Measurements from ENCODE around the gene SLC25A41.
"Not testable (repeated sequence)": the region's sequence is repeated elsewhere in the genome, so short reads cannot be mapped to it uniquely, and the experiment has no call there.

Gene SLC25A41

DNA sequence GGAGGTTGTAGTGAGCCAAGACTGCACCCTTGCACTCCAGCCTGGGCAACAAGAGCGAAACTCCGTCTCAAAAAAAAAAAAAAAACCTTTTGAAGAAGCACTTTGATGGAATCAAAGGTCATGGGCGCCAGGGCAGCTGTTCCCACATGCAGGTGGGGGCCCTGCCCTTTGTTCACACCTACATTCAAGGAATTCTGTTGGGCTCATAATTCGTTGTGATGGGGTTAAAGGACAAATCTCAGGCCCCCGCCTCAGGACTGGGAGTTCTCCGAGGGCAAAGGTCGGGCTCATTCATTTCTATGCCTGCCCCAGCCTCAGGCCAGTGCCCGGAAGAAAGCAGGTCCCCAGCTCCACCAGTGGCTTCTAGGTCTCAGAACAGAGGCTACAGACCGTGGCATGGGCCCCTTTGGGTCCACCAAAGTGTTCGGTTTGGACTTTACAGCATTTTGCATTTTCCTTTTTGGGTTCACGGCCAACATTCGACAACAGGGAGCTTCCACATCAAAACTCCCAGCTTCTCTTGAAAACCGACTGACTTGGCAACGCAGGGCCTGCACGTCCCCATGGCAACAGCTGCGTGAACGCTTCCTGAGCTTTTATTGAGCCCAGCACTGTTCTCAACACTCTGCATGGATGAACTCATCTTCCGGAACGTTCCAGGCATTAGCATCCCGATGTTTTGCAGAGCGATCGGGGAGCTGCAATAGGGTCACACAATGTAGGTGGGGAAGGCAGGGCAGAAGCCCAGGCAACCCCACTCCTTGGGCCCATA, 30.5 kb downstream of the SLC25A41 start:
- DNase-seq: peak; percentile 66

DNA sequence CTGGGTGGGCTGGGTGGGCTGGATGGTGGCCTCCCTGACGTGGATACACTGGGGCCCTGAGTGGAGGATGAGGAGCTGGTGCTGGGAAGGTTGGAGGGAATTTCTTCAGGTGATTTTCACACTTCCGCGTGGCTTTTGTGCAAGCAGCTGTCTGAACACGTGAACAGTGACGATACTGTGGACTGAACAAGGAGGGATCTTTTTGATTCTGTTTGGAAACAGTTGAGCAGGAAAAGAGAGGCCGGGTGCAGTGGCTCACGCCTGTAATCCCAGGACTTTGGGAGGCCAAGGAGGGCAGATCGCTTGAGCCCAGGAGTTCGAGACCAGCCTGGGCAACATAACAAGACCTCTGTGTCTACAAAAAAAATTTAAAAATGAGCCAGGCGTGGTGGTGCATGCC, 31.5 kb downstream of the SLC25A41 start:
- DNase-seq: no peak

DNA sequence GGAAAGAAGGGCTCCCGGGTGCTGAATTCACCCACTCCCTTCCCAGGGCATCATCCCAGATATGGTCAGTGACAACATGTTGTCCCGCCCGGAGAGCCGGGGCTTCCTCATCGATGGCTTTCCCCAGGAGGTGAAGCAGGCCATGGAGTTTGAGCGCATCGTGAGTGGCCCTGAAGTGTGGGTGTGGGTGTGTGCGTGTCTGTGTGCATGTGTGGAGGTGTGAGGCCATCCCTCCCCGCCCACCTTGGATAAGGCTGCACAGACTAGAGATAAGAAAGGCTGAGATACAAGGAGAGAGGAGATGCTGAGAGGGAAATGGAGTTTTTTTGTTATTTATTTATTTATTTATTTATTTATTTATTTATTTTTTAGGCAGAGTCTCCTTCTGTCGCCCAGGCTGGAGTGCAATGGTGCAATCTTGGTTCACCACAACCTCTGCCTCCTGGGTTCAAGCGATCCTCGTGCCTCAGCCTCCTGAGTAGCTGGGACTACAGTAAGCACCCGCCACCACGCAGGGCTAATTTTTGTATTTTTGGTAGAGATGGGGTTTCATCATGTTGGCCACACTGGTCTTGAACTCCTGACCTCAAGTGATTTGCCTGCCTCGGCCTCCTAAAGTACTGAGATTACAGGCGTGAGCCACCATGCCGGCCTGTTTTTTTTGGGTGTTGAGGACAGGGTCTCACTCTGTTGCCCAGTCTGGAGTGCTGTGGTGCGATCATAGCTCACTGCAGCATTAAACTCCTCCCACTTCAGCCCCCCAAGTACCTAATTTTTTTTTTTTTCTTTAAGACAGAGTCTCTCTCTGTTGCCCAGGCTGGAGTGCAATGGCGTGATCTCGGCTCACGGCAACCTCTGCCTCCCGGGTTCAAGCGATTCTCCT, 33.3 kb downstream of the SLC25A41 start:
- not testable (repeated sequence) for DNase-seq

DNA sequence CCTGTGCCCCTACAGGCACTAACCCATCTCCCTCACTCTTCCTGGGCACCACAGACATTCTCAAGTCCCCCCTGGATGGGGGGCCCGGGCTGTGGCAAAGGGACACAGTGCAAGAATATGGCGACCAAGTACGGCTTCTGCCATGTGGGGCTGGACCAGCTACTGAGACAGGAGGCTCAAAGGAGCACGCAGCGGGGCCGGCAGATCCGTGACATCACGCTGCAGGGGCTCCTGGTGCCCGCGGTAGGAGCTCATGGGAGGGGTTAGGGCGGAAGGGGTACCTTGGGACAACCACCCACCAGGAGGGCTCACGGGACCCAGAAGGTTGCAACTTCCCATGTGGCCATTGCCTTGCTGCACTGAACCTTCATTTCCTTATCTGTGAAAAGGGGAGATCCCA, 37.3 kb downstream of the SLC25A41 start:
- DNase-seq: no peak

DNA sequence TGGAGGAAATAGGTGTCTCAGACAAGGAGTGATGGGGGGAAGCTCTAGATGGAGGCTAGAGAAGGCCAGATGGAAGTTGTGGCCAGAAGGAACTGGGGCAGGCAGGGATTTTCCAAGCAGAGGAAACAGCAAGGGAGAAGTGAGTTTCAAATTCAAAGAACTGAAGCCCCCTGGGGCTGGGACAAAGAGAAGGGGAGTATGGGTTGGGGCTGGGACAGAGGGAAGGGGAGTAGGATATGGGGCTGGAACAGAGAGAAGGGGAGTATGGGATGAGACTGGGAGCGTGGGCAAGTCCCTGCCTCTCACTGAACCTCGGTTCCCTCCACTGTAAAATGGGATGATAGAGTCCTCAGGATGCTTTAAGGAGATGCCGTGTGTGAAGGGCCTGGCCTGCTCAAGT, 38.7 kb downstream of the SLC25A41 start:
- no peak for DNase-seq

DNA sequence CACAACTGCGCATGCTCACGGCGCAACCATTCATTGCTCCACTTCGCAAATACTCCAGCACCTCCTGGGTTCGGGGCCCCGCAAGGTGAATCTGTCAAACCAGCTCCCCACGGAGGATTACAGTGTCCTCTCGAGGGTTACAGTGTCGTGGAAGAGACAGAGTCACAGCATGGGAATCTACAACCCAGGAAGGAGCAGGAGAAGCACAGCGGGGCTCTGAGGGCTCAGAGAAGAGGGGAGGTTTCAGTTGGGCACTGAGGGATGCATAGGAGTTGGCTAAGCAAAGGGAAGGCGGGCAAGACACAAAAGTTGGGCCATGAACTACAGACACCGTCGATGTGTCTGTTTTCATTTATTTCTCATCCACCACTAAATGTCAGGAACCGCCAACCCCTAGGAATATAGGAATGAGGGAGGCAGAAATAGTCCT, 39.6 kb downstream of the SLC25A41 start:
- no peak for DNase-seq

DNA sequence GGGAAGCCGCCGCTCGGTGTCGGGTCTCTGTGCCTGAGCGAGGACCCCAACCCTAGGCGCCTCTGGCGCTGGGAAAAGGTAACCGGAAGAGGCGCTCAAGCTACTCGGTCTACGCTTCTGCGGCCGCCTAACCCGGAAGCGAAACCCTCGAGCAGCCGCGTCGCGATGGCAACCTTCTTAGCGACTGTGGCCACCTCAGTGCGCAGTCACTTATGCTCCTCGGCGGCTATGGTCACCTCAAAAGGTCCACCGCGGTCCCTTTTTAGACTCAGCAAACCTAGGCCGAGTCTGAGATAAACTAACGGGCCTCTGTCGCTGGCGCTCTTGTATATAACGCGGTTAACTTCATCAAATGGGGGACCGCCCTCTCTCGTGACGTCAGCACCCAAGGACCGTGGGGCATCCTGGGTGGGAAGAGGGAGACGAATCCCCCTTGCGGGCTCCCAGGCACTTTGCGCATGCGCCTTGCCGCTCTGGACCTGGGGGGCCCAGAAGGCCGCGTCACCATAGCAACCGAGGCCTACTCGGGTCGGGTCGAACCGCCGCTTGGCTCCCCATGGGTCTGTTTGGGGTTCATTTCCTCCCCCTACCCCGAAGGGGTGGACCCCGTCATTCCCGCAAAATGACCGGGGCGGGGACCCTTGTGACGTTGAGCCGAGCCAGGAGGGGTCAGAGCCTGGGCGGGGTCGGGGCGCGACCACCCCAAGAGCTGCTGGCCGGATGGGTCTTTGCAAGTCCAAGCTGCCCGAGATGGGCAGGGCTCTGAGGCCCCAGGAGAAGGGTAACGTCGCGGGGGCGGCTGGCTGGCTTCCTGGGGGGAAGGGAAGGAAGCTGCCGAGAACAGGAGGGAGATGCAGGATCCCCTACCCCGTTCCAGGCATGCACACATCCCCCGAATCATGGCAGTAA, 40.2 kb downstream of the SLC25A41 start, which contains the start of gene GTF2F1:
Gene GTF2F1, minus strand, starts transcription at position 91 of the 909 bp plus-strand sequence. CDS start 169 bp downstream, outside the sequence.
- DNase-seq: peak; percentile 97

DNA sequence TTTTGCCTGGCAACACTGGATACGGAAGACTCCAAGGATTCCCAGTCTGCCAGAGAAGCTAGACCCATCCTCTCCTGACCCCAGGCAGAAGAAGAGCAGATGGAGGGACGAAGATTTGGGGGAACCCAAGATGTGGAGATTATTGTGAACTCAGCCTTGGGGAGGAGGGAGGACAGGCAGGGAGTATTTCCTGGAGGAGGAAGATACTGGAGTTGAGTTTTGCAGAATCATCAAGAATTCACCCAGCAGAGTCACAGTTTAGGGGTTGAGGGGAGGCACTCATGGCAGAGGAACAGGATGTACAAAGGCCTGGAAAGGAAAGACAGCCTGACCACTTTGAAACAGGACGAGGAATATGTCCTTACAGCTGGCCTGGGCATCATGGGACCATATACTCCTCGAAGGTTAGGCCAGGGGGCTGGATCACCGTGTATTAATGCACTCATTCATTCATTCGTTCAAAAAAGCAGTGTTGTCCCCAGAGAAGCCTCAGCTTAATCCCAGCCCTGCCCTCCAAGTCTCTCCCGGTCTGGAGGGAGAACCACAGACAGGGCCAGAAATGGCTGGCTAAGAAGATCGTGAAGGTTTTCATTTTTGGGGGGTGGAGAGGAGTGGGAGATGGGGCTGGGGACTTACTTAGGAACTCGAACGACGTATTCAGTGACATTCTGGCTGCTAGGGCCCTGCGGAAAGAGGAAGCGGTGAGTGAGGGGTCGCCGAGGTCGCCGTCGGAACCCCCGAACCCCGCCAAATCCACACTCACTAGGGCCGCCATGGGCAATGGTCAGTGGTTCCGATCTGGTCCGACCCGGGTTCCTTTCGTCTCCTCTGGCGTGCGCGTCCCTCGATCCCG, 41.1 kb downstream of the SLC25A41 start:
- no peak for DNase-seq

DNA sequence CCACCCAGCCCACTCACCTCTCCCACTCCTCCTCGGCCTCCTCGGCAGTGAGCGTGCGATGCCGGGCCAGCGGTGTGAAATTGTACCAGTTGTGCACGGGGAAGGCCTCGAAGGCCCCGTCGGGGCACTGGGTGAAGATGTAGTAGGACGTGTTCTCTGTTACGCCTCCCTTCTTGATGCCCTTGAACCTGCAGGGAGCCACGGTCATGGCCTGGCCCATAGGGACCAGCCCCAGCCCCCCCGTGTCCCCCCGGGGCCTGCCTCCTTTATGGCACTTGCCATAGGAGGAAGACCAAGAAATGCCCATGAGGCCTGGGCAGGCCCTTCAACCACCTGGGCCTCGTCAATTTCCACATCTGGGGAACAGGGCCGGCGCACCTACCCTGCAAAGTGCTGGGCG, 46.2 kb downstream of the SLC25A41 start:
- DNase-seq: no peak

DNA sequence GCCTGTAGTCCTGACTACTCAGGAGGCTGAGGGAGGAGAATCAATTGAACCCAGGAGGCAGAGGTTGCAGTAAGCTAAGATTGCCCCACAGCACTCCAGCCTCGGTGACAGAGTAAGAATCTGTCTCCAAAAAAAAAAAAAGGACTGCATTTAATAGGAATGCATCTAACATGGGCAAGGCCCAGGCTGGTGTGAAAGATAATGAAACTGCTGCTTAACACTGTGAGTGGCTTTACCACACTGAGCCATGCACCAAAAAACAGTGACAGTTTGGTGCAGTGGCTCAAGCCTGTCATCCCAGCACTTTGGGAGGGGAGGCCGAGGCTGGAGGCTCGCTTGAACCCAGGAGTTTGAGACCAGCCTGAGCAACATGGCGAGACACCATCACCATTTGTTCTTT, 49.2 kb downstream of the SLC25A41 start:
- DNase-seq: no peak

DNA sequence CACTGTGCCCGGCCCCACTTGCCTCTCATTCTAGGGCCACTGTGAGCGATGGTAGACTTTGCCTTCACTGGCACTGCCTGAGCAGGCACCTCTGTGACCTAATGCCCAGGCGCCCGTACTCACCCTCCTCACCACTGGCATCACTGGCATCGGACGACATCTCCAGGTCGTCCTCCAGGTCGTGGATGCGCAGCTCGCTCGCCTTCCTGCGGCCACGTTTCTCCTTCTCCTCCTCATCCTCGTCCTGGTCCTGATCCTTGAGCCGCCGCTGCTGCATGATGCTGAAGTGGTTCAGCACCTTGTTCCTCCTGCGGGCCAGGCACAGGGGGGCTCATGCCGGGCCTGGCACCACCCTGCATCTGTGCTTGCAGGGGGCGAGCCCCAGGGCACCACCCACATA, 50.4 kb downstream of the SLC25A41 start:
- no peak for DNase-seq

DNA sequence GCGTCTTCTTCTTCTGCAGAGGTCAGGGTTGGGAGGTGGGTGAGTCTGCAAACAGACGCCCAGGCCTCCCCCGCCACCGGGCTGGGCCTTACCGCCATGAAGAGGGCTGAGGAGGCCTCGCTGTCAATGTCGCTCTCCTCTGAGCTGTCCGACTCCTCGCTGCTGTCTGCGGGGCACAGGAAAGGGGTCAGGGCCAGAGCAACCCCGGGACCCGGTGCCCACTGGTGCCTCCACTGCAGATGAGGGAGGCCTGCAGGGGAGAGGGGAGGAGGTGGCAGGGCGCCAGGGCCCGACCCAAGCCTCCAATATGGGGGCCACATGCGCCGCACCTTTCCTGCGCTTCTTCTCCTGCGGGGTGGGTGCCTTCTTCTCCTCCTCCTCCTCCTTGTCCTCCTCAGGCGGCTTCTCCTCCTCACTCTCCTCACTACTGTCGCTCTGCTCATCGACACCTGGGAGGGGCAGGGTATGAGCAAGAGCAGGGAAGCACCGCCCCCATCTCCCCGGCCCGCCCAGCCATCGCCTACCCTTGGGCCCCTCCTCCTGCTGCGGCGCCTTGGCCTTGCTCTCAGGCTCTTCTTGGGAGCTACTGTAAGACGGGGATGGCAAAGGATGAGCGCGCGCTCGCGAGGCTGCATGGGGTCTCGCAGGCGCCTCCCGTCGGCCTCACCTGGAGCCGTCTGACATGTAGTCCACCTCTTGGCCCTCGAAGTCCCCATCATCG, 52.4 kb downstream of the SLC25A41 start:
- DNase-seq: no peak

DNA sequence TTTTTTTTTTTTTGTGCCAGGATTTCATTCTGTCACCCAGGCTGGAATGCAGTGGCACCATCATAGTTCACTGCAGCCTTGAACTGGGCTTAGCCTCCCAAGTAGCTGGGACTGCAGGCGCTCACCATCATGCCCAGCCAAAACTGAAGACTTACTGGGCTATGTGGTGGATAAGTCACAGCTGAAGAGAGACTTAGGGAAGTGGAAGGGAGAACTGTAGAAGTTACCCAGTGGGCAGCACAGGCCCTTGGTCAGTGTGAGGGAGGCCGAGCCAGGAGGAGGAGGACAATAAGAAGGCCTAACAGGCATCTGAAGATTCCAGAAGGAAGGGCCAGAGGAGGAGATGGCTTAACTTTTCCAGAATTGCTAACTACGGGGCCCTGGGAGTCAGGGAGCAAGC, 53.8 kb downstream of the SLC25A41 start:
- DNase-seq: no peak

DNA sequence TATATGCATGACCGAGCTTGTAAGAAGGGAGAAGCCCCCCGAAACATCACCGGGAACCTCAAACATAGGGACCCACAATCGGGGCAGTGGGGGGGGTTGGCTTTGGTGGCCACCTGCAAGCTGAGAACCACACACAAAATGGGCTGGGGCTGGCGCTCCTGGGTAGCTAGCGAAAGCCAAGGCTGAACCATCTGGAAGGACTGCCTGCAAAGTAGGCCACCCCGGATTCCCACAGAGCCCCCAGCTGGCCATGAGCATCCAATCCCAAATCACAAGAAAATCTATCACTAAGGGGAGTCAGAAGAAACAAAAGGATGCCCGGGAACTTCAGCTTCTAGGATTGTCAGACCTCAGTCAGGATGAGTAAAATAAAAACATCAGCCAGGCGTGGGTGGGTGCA, 55.1 kb downstream of the SLC25A41 start:
- DNase-seq: no peak

DNA sequence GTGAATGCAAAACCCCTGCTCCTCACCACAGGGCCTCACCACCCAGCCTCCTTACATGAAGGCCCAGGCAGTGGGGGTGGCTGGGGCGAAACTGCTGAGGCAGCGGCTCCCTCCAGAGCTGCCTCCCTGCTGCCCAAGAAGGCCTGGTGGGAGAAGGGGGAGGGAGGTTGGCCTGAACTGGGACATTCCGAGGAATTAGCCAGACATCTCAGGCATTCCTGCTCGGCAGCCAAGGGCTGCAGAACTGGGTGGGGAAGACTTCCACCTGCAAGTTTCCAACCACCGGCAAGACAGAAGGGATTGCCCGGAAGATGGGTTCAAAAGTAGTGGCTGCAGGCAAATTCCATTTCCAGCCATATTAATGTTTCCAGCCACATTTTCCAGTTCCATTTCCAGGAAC, 55.5 kb downstream of the SLC25A41 start:
- peak; percentile 83 for DNase-seq

DNA sequence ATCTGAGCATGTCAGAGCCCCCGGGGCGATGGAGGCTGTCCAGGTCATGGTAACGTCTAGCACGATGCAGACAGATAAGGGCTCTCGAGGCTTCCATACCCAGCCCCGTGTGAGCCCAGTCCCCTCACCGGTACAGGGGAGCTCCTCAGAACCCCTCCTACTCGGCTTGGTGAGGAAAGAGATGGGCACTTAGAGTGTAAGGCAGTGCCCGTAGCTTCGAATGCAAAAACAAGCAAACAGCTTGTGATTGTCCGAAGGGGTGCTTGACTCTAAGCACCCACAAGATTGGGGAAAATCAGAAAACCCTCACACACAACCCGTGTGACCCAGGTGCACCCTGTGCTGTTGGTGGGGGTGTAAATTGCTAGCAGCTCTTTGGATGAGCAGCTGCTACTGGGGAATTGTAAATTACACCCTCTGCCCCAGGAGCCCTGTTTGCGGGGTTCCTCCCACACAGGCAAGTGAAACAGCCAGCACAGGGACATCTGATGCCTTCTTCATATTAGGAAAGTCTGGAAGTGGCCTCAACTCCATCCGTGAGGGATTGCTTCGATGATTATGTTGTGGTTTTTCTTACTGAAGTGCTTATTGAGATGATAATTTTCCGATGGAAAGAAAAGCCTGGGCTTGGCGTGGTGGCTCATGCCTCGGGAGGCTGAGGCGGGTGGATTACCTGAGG, 56.9 kb downstream of the SLC25A41 start:
- no peak for DNase-seq

Data from fibroblast of upper back skin (primary cell).